H9 (cell line): ENCODE data around the gene SLC2A10. TPM values are rescaled to one million over a fixed set of nuclear protein-coding genes. Genes with fewer than 3 reads are reported as not detected.

Experiments
- DNase-seq: peaks from one replicate; pipeline ENCODE4 v3.0.0-alpha.2; 2017
- H2AFZ ChIP-seq: one replicate; pipeline ENCODE4 v1.6.1; 2013; ENCODE audit warnings: mild to moderate bottlenecking, low read length, control low read depth, moderate library complexity
- H2AK5ac ChIP-seq: 2 replicates; pipeline ENCODE4 v1.6.1; 2013; ENCODE audit warnings: low read length, control low read depth, mixed read lengths; ENCODE audit not compliant: insufficient read length
- H2BK120ac ChIP-seq: one replicate; pipeline ENCODE4 v1.6.1; 2013; ENCODE audit warnings: low read depth, mild to moderate bottlenecking, low read length, control low read depth, inconsistent platforms; ENCODE audit not compliant: poor library complexity, severe bottlenecking
- H2BK12ac ChIP-seq: 2 replicates; pipeline ENCODE4 v1.6.1; 2013; ENCODE audit warnings: low read length, control low read depth, mixed read lengths, low read depth; ENCODE audit not compliant: insufficient read length
- H2BK15ac ChIP-seq: 2 replicates; pipeline ENCODE4 v1.6.1; 2013; ENCODE audit warnings: low read depth, low read length, control low read depth
- H2BK20ac ChIP-seq: one replicate; pipeline ENCODE4 v1.6.1; 2013; ENCODE audit warnings: low read depth, mild to moderate bottlenecking, low read length, control low read depth, inconsistent platforms; ENCODE audit not compliant: poor library complexity, severe bottlenecking
- H2BK5ac ChIP-seq: 2 replicates; pipeline ENCODE4 v1.6.1; 2013; ENCODE audit warnings: low read length, control low read depth, mixed read lengths; ENCODE audit not compliant: insufficient read length
- H3K14ac ChIP-seq: 2 replicates; pipeline ENCODE4 v1.6.1; 2013; ENCODE audit warnings: low read length, control low read depth; ENCODE audit not compliant: insufficient read depth
- H3K18ac ChIP-seq: 2 replicates; pipeline ENCODE4 v1.6.1; 2013; ENCODE audit warnings: low read depth, mild to moderate bottlenecking, mixed read lengths, low read length, control low read depth; ENCODE audit not compliant: insufficient read length
- H3K23ac ChIP-seq: 2 replicates; pipeline ENCODE4 v1.6.1; 2013; ENCODE audit warnings: low read length, control low read depth, mixed read lengths, low read depth; ENCODE audit not compliant: insufficient read length
- H3K23me2 ChIP-seq: 2 replicates; pipeline ENCODE4 v1.6.1; 2013; ENCODE audit warnings: low read depth, mild to moderate bottlenecking, mixed read lengths, low read length, control low read depth; ENCODE audit not compliant: insufficient read length, poor library complexity, severe bottlenecking
- H3K27ac ChIP-seq: 2 replicates; pipeline ENCODE4 v1.5.1; 2013; ENCODE audit warnings: low read length, control low read depth, mixed read lengths, low read depth; ENCODE audit not compliant: insufficient read length
- H3K27me3 ChIP-seq: 2 replicates; pipeline ENCODE4 v1.6.1; 2013; ENCODE audit warnings: low read length, control low read depth, inconsistent platforms; ENCODE audit not compliant: insufficient read depth
- H3K4ac ChIP-seq: 2 replicates; pipeline ENCODE4 v1.6.1; 2013; ENCODE audit warnings: low read depth, mild to moderate bottlenecking, control low read depth, inconsistent platforms, low read length, moderate library complexity
- H3K4me1 ChIP-seq: 2 replicates; pipeline ENCODE4 v1.6.1; 2013; ENCODE audit warnings: low read length, control low read depth, inconsistent platforms; ENCODE audit not compliant: insufficient read depth
- H3K4me2 ChIP-seq: 2 replicates; pipeline ENCODE4 v1.6.1; 2013; ENCODE audit warnings: low read length, control low read depth, mixed read lengths; ENCODE audit not compliant: insufficient read length, insufficient read depth
- H3K56ac ChIP-seq: 2 replicates; pipeline ENCODE4 v1.6.1; 2013; ENCODE audit warnings: low read depth, mild to moderate bottlenecking, mixed read lengths, low read length, control low read depth; ENCODE audit not compliant: insufficient read length
- H3K79me1 ChIP-seq: 2 replicates; pipeline ENCODE4 v1.6.1; 2013; ENCODE audit warnings: low read depth, mild to moderate bottlenecking, moderate library complexity, low read length, control low read depth, inconsistent platforms; ENCODE audit not compliant: insufficient read depth, poor library complexity, severe bottlenecking
- H3K79me2 ChIP-seq: 2 replicates; pipeline ENCODE4 v1.6.1; 2013; ENCODE audit warnings: low read length, control low read depth, inconsistent platforms; ENCODE audit not compliant: insufficient read depth
- H3K9ac ChIP-seq: 2 replicates; pipeline ENCODE4 v1.6.1; 2013; ENCODE audit warnings: low read length, control low read depth, mixed read lengths; ENCODE audit not compliant: insufficient read length; ENCODE audit errors: extremely low read depth
- H3K9me3 ChIP-seq: one replicate; pipeline ENCODE4 v1.6.1; 2013; ENCODE audit warnings: low read depth, low read length, inconsistent platforms; ENCODE audit not compliant: control insufficient read depth
- H3T11ph ChIP-seq: one replicate; pipeline ENCODE4 v1.6.1; 2013; ENCODE audit warnings: mild to moderate bottlenecking, low read length, control low read depth, inconsistent platforms
- H4K20me1 ChIP-seq: one replicate; pipeline ENCODE4 v1.6.1; 2013; ENCODE audit not compliant: control insufficient read depth, insufficient read length, insufficient read depth
- H4K5ac ChIP-seq: 2 replicates; pipeline ENCODE4 v1.6.1; 2013; ENCODE audit warnings: low read depth, mild to moderate bottlenecking, mixed read lengths, low read length, control low read depth; ENCODE audit not compliant: insufficient read length
- H4K8ac ChIP-seq: replicated peaks from 2 replicates; pipeline ENCODE4 v1.6.1; 2013; ENCODE audit warnings: low read length, control low read depth, mixed read lengths, low read depth; ENCODE audit not compliant: insufficient read length
- H4K91ac ChIP-seq: 2 replicates; pipeline ENCODE4 v1.6.1; 2013; ENCODE audit warnings: low read depth, mild to moderate bottlenecking, moderate library complexity, mixed read lengths, low read length, control low read depth; ENCODE audit not compliant: insufficient read length
- H3K27ac Mint-ChIP-seq, 3 experiments: 2 replicates in 2 of 3; 3 replicates in 1 of 3; pipeline ENCODE4 v1.8.0; 2020 to 2021; ENCODE audit warnings: mixed read lengths in 3 of 3, mild to moderate bottlenecking in 1 of 3, moderate library complexity in 1 of 3
- H3K27me3 Mint-ChIP-seq: 2 replicates; pipeline ENCODE4 v1.8.0; 2021; ENCODE audit warnings: low read depth, mild to moderate bottlenecking, moderate library complexity, mixed read lengths
- H3K36me3 Mint-ChIP-seq, 3 experiments: 2 replicates in 2 of 3; 3 replicates in 1 of 3; pipeline ENCODE4 v1.8.0; 2020 to 2021; ENCODE audit warnings: low read depth in 3 of 3, mixed read lengths in 3 of 3; ENCODE audit not compliant: insufficient read depth in 1 of 3
- H3K4me1 Mint-ChIP-seq, 2 experiments: 2 replicates each; pipeline ENCODE4 v1.8.0; 2020; ENCODE audit warnings: mixed read lengths in 2 of 2
- H3K4me3 Mint-ChIP-seq, 2 experiments: 2 replicates in 1 of 2; 3 replicates in 1 of 2; pipeline ENCODE4 v1.8.0; 2020 to 2021; ENCODE audit warnings: mild to moderate bottlenecking in 2 of 2, mixed read lengths in 2 of 2, moderate library complexity in 1 of 2
- H3K9me3 Mint-ChIP-seq, 2 experiments: 2 replicates in 1 of 2; 3 replicates in 1 of 2; pipeline ENCODE4 v1.8.0; 2020; ENCODE audit warnings: mild to moderate bottlenecking in 2 of 2, mixed read lengths in 2 of 2, moderate library complexity in 1 of 2
- CTCF ChIP-seq: fragments of 200-600 bp; sonication (generic); conservative IDR thresholded peaks from 3 replicates; pipeline ENCODE4 v1.8.0; 2021; ENCODE audit warnings: antibody characterized with exemption, mild to moderate bottlenecking
- WGBS: extraction: QIAGEN DNeasy Blood & Tissue Kit; methylation state at CpG from one replicate; pipeline ENCODE4 v1.1.7; 2013; ENCODE audit warnings: missing lambda C conversion rate, low lambda C conversion rate, mixed read lengths; ENCODE audit not compliant: insufficient read length; ENCODE audit errors: extremely low coverage; 5-methylcytosine and 5-hydroxymethylcytosine counted together
- total RNA-seq: library from RNA; stranded (reverse); gene quantifications from 2 replicates; pipeline ENCODE4 v1.2.1, GENCODE V29; 2021

The SLC2A10 gene
- total RNA-seq, 1 experiment from 2014 or later, result 8.2 TPM

- no peaks in the 10 kb centered on the region for H3K79me1 ChIP-seq
- no peaks in the 10 kb centered on the region for H3K9me3 ChIP-seq
- H4K5ac ChIP-seq, result no peak overlapping the region
- no peak overlapping the region for H3K23ac ChIP-seq
- no peak overlapping the region for H3T11ph ChIP-seq
- no peak overlapping the region for H2BK5ac ChIP-seq
- H3K27ac ChIP-seq, result no peak overlapping the region
- no peak overlapping the region for H3K9ac ChIP-seq
- no peaks in the 10 kb centered on the region for H4K20me1 ChIP-seq
- Mint-ChIP-seq H3K36me3 (no peaks in the 10 kb centered on the region), H3K9me3 (no peaks in the 10 kb centered on the region), H3K4me3 (no peak overlapping the region), H3K27ac (no peak overlapping the region; a peak in 1 of 7 replicates), H3K4me1 (peaks cover 4 to 6% of the 10 kb centered on the region in 2 experiments; a peak in 3 of 4 replicates), H3K27me3 (peaks cover 2% of the 10 kb centered on the region; the same call in 1 of the 2 replicates)
- H2BK12ac ChIP-seq, result no peak overlapping the region
- no peak for DNase-seq
- no peaks in the 10 kb centered on the region for H3K27me3 ChIP-seq
- no peak overlapping the region for H4K8ac ChIP-seq
- no peak overlapping the region for H3K4ac ChIP-seq
- H3K23me2 ChIP-seq, result no peaks in the 10 kb centered on the region
- H3K14ac ChIP-seq, result no peak overlapping the region
- H2AK5ac ChIP-seq, result no peak overlapping the region
- no peak overlapping the region for H2BK20ac ChIP-seq
- H2BK120ac ChIP-seq, result no peak overlapping the region
- H4K91ac ChIP-seq, result no peak overlapping the region
- no peak overlapping the region for H2BK15ac ChIP-seq
- no peak overlapping the region for H3K56ac ChIP-seq
- no peaks in the 10 kb centered on the region for H3K79me2 ChIP-seq
- no CpG with 5 or more reads among the region's 4 CpGs for WGBS
- H3K4me2 ChIP-seq, result no peak overlapping the region
- no peak overlapping the region for H3K18ac ChIP-seq
- TF ChIP-seq CTCF, result no peak
- H3K4me1 ChIP-seq, result no peaks in the 10 kb centered on the region
- no peak overlapping the region for H2AFZ ChIP-seq
These were observed 54.6 kb downstream of the SLC2A10 start for GRCh38 chr20:46764068-46764467.
